NCI-H2107 treated with DMSO at 0.1 percent for 48 hours (cell line): ENCODE results near the gene SLC35F2.
A peak's percentile ranks its signal among the peaks of the same experiment; 100 is the strongest.
"Not testable (repeated sequence)": the region's sequence is repeated elsewhere in the genome, so short reads cannot be mapped to it uniquely, and the experiment has no call there.

Source experiments
- DNase-seq: peaks from one replicate; lab custom pipeline; 2025; ENCODE audit not compliant: unreplicated experiment; lab: John Stamatoyannopoulos, UW

The SLC35F2 gene

DNA sequence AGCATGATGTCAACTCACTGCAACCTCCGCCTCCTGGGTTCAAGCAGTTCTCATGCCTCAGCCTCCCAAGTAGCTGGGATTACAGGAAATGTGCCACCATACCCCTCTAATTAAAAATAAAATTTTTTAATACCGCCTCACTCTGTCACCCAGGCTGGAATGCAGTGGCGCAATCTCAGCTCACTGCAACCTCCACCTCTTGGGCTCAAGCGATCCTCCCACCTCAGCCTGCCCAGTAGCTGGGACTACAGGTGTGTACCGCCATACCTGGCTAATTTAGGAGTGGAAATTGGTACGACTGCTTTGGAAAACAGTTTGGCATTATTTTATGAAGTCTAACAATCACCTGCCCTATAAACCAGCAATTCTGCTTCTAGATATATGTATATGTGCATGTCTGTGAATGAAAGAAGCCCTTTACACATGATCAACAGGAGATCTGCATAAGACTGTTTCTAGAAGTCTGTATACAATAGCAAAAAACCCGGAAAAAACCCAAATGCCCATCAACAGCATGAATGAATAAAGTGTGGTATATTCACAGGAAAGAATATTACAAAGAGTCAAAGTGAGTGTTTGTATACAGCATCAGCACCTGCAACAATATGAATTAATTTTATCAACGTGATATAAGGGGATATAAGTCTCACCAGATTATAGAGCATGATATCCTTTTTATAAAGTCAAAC, 16.0 kb downstream of the SLC35F2 start:
- DNase-seq: no peak

DNA sequence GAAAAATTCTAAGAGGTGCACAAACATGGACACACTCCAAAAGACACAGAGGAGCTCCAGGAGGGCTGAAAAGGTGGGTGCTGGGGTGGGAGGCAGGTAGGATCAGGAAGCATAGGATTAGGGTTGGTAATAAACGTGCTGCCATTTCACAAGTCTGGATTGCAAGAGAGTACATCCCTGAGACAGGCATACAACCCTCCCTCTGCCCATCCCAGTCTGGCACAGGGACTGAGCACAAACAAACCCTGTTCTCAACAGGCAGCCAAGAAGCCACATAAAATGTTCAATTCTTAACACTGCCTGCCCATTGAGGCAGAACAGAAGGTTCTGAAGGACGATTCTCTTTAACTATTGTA, 18.5 kb downstream of the SLC35F2 start:
- no peak for DNase-seq

GRCh38 chr11:107836851-107837250, 21.7 kb downstream of the SLC35F2 start:
- no peak for DNase-seq

DNA sequence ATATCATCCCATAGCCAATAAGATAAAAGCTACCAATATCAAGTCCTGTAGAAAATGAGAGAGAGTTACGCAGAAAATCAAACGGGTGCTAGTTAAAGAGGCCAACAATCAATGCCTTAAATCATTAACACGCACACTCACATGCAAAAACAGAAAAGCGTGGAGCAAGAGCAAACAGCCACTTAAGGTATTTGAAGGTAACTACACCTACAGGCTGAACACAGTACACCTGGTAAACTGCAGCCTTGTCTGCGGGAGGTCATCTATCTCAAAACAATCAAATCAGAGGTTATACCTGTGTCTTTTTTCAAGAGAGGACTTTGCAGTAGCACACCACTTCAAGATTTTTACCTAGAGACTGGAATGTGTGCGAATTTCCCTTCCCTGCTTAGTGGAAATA, 23.6 kb downstream of the SLC35F2 start:
- DNase-seq: no peak

GRCh38 chr11:107833926-107834325, 24.7 kb downstream of the SLC35F2 start:
- DNase-seq: not testable (repeated sequence)

- no peak for DNase-seq
Observed at GRCh38 chr11:107830915-107831540, 27.6 kb downstream of the SLC35F2 start.

DNA sequence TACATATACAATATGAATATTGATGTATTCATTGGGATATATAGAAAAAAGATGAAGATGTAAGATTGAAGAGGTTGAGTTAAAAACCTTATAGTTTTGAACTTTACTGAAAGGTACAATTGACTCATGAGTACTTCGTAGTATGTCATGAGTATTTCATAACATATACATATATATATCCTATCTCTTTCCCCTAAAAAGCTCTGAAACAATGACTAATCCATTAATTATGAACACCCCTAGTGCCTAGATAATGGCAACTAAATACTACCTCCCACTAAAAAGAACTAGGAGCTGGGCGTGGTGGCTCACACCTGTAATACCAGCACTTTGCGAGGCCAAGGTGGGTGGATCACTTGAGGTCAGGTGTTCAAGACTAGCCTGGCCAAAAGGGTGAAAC, 31.5 kb downstream of the SLC35F2 start:
- DNase-seq: no peak

GRCh38 chr11:107825875-107826274, 32.7 kb downstream of the SLC35F2 start:
- DNase-seq: no peak

- no peak for DNase-seq
Observed at GRCh38 chr11:107824668-107825369, 33.8 kb downstream of the SLC35F2 start.

GRCh38 chr11:107821199-107821927, 37.2 kb downstream of the SLC35F2 start:
- DNase-seq: no peak

- no peak for DNase-seq
Observed at GRCh38 chr11:107819361-107820014, 39.1 kb downstream of the SLC35F2 start.

GRCh38 chr11:107818491-107818890, 40.1 kb downstream of the SLC35F2 start:
- no peak for DNase-seq

- no peak for DNase-seq
Observed at GRCh38 chr11:107816028-107816427, 42.6 kb downstream of the SLC35F2 start.

DNA sequence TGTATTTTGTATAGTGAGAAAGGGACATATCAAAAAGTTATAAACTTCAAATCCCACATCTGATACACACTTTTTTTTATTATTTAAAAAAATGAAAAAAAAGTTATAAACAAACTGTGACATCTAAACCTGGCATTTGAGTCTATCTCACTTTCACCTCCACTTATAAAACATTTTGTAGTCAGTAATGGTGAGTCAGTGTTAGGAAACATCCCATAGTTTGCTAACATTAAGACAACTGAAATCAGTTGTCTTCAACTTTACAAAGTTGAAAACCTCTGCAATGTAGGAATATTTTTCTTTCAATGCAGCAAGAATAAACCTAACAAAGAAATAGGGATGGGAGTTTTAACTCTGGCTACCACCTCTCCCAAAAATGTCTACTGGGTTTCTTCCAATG, 47.7 kb downstream of the SLC35F2 start:
- DNase-seq: no peak

- DNase-seq: no peak
Observed at GRCh38 chr11:107808521-107808920, 50.1 kb downstream of the SLC35F2 start.

- no peak for DNase-seq
Observed at GRCh38 chr11:107804971-107805370, 53.6 kb downstream of the SLC35F2 start.

DNA sequence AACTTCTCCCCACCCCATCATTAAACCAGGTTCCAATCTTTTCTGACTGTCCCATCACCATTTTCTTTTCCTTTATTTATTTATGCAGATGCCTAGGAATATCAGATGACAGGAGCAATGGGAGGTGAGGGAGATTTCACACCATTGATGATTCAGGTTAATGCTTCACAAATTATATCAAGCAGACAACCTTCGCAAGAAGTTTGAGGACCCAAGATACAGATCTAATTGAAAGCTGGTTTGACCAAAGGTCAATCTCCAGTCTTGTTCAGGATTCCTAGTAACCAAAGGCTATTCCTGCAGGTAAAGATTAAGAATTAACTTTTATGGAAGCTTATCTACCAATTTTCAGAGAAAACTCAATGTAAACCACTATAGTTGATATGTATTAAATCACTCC, 54.4 kb downstream of the SLC35F2 start:
- no peak for DNase-seq

DNA sequence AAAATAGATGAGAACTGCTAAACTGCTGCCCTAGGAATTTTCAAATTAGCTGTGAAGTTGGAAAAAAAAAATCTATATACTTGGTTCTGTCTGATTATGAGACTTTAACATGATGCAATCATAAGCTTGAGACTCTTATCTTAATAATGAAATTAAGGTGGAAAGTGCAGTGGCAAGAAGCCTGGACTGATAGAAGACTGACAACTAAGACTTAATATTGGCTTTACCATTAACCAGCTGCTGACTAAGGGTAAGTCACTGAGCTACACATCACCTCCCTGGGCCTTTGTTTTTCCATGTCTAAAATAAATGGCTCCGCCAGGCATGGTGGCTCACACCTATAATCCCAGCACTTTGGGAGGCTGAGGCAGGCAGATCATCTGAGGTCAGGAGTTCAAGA, 56.9 kb downstream of the SLC35F2 start:
- no peak for DNase-seq

DNA sequence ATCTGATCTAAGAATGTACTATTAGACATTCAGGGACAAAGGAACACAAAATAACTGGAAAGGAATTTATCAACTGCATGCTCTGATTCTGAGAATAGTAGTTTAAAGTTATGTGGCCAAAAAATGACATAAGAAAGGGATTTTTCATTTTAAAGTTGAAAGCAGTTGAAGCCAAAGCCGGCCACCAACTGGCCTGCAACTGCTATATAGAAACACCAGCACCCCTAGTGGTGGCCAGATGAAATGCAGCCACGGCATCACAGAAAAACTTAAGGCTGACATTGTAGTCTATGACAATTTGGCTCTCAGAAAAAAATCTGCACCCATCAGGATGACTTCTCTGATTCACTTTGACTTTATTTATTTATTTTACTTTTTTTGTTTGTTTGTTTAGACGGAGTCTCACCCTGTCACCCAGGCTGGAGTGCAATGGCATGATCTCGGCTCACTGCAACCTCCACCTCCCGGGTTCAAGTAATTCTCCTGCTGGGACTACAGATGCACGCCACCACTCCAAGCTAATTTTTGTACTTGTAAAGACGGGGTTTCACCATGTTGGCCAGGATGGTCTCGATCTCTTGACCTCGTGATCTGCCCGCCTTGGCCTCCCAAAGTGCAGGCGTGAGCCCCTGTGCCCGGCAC, 59.2 kb downstream of the SLC35F2 start:
- DNase-seq: peak; percentile 8

- DNase-seq: no peak
Observed at GRCh38 chr11:107792049-107792443, 66.5 kb downstream of the SLC35F2 start.
